Lower lobe of right lung (tissue), 2 donors: ENCODE measurements around the gene COX4I2. TPM values are rescaled to one million over a fixed set of nuclear protein-coding genes. Genes with fewer than 3 reads are reported as not detected.

ENCODE experiments used
- ATAC-seq, 2 donors: fragments of 200-7000 bp; cut with Tn5 transposase; one replicate each; pipeline ENCODE4 v1.9.1; 2020 to 2022; ENCODE audit warnings: mild to moderate bottlenecking in 2 of 2, moderate library complexity in 2 of 2
- DNase-seq: peaks from one replicate; pipeline ENCODE4 v3.0.0-alpha.2; 2020
- H3K27ac ChIP-seq: fragments of 200-600 bp; one replicate; pipeline ENCODE4 v1.8.0; 2022
- H3K27me3 ChIP-seq: fragments of 200-600 bp; one replicate; pipeline ENCODE4 v1.8.0; 2022; ENCODE audit warnings: low read depth
- H3K36me3 ChIP-seq: fragments of 200-600 bp; one replicate; pipeline ENCODE4 v1.8.0; 2022; ENCODE audit warnings: mild to moderate bottlenecking
- H3K4me1 ChIP-seq: fragments of 200-600 bp; one replicate; pipeline ENCODE4 v1.8.0; 2022
- H3K4me3 ChIP-seq: fragments of 200-600 bp; one replicate; pipeline ENCODE4 v1.8.0; 2022; ENCODE audit warnings: mild to moderate bottlenecking
- H3K9me3 ChIP-seq: fragments of 200-600 bp; one replicate; pipeline ENCODE4 v1.8.0; 2022
- CTCF ChIP-seq: fragments of 200-600 bp; IDR thresholded peaks from one replicate; pipeline ENCODE4 v1.8.0; 2022; ENCODE audit warnings: antibody characterized with exemption, mild to moderate bottlenecking
- intact Hi-C: fragments of 100-400 bp; cut with DNase I; formaldehyde crosslinking; loops from one replicate; pipeline ENCODE4 v1.11.0; 2022
- total RNA-seq: library from RNA; stranded (reverse); fragmentation: NEBNext Ultra II Directional; extraction: Animal tissue kit (Norgen Biotek cat#: 25700); gene quantifications from one replicate; pipeline ENCODE4 v1.2.1, GENCODE V29; 2021
- donor health status: DM: no; HTN: yes; CAD: no; lungs with severe emphysema.

The COX4I2 gene
- total RNA-seq, 1 donor from 2014 or later = 17.1 TPM

- intact Hi-C loops = no loop called here
- H3K27me3 ChIP-seq = no peaks in the 10 kb centered on the region
- H3K4me1 ChIP-seq = peaks cover 99% of the 10 kb centered on the region
- H3K4me3 ChIP-seq = no peak overlapping the region
- no peaks in the 10 kb centered on the region for H3K9me3 ChIP-seq
- ATAC-seq (no peak), DNase-seq (no peak)
- peak overlapping the region; percentile 83 for H3K27ac ChIP-seq
- TF ChIP-seq CTCF = no peak
- H3K36me3 ChIP-seq = peaks cover 10% of the 10 kb centered on the region
These were observed 35.7 kb downstream of the COX4I2 start for GRCh38 chr20:31673435-31673834.

DNA sequence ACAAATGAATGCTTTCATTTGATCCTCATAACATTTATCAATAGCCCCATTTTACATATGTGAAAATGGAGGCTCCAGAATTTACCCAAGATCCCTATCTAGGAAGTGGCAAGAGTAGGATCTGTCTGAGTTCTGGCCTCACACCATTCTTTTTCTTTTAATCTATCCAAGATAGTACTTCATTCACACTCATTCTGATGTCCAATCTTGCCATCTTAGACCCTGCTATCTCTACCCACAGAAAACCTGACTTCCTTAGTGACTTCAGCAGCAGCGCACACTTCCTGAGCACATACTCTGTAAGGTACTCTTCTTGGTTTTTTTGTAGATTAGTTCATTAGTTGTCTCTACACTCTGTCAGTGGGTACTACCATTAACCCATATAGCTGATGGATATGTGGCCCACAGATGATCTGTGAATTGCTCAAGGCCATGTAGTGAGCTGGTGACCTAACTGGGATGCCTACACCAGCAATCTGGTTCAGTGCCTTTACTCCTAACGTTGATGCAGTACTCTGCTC, 36.3 kb downstream of the COX4I2 start:
- peak overlapping the region; percentile 83 for H3K27ac ChIP-seq
- TF ChIP-seq CTCF = no peak
- no peak for ATAC-seq

DNA sequence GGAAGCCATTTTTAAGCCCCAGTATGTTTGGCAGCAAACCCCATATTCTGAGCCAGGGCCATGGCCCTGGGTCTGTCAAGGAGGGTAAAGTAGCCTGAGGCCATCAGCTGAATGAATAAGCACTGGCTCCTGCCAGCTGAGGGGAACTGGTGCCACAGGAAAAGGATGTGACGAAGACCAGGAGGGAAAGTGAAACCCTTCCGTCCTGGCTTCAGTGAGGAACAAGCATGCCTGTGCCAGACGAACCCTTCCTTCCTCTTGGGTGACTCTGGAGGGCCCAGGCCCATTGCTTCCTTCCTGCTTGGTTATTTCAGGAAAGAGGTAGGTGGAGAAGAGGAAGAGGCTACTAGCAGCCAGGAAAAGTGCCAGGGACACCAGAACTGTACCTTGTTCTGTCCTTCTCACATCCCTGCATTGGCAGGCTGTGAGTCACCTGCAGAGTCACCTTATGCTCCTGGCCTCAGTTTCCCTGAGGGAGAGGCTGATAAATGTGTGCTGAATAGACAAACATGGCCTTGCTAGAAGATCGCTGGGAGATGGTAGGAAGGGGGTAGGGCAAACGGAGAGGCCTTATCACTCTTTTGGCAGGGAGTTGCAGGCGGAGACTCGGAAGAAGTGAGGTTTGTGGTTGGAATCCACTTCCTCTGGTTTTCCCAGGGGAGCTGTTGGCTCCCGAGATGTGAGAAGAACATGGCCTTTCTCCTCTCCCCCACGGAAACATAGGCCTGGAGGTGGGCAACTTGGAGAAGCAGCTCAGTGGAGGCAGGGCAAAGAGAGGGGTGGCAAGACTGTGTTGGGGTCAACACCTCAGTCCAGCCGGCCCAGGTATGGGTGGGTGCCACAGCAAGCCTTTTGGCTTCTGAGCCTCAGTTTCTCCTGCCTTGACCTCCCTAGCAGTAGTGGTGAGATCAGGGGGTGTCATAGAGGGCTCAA, 37.4 kb downstream of the COX4I2 start:
- no peak for TF ChIP-seq CTCF
- DNase-seq = peak; percentile 83
- intact Hi-C loops = no loop called here
- Histone ChIP-seq H3K27me3 (no peaks in the 10 kb centered on the region), H3K9me3 (no peaks in the 10 kb centered on the region), H3K4me3 (peak overlapping the region; percentile 40), H3K4me1 (peaks cover 99% of the 10 kb centered on the region), H3K36me3 (peaks cover 18% of the 10 kb centered on the region), H3K27ac (peak overlapping the region; percentile 83)
- ATAC-seq = peak; percentile 81 to 87

More for the DNA sequence above, 36.3 kb downstream of the COX4I2 start:
- H3K9me3 ChIP-seq = no peaks in the 10 kb centered on the region
- intact Hi-C loops = no loop called here
- peaks cover 99% of the 10 kb centered on the region for H3K4me1 ChIP-seq
- H3K27me3 ChIP-seq = no peaks in the 10 kb centered on the region
- H3K4me3 ChIP-seq = no peak overlapping the region
- DNase-seq = no peak
- H3K36me3 ChIP-seq = peaks cover 13% of the 10 kb centered on the region

DNA sequence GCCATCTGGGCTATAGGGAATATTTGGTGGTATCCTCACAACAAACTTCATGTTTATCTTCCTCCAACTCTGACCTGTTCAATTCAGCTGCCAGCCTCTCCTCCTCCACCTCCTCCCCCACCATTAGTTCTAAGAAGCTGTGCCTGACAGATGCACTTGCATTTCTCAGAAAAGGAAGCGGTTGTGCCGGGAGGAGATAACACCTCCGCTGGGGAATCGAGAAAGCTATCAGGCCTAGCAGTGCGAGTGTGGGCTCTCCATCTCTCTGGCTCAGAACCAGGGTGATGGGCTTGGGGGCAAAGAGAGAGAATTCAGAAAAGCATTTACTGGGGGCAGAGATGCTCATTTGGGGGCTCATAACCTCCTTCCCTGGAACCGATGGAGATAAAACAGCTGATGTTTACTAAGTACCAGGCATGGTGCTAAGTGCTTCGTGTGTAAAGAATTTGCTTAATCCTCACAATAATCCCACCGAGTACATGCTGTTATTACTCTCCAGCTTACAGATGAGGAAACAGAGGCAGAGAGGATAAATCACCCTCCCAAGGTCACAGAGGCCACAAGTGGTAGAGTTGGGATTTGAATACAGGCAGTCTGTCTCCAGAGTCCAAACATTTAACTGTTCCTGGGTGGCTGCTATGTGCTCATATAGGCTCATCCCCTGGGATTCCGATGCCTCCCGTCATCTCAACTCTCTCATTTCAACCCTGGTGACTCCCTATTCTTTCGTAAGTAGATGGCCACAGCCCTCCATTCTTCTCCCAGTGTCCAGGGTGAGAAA, 38.3 kb downstream of the COX4I2 start:
- Histone ChIP-seq H3K4me1 (peaks cover 99% of the 10 kb centered on the region), H3K4me3 (peak overlapping the region; percentile 40), H3K27me3 (no peaks in the 10 kb centered on the region), H3K27ac (peak overlapping the region; percentile 83), H3K9me3 (no peaks in the 10 kb centered on the region), H3K36me3 (peaks cover 19% of the 10 kb centered on the region)
- intact Hi-C loops = no loop called here
- TF ChIP-seq CTCF = no peak
- ATAC-seq (peak; percentile 43 to 62), DNase-seq (no peak)

- no peak overlapping the region for H3K4me3 ChIP-seq
- ATAC-seq (no peak), DNase-seq (no peak)
- no peaks in the 10 kb centered on the region for H3K27me3 ChIP-seq
- peaks cover 25% of the 10 kb centered on the region for H3K36me3 ChIP-seq
- H3K9me3 ChIP-seq = no peaks in the 10 kb centered on the region
- peak overlapping the region; percentile 83 for H3K27ac ChIP-seq
- intact Hi-C loops = no loop called here
- TF ChIP-seq CTCF = no peak
- H3K4me1 ChIP-seq = peaks cover 99% of the 10 kb centered on the region
These were observed 38.9 kb downstream of the COX4I2 start for GRCh38 chr20:31676609-31676989.
